GM19438 (cell line): ENCODE results near the gene CDC14B.
"Not testable (repeated sequence)": the region's sequence is repeated elsewhere in the genome, so short reads cannot be mapped to it uniquely, and the experiment has no call there.

ENCODE experiments used
- ATAC-seq: cut with Tn5 transposase; IDR thresholded peaks from one replicate; pipeline ENCODE4 v1.9.1; 2021; ENCODE audit warnings: low read depth; ENCODE audit not compliant: unreplicated experiment

The CDC14B gene

GRCh38 chr9:96596601-96597111, 23.0 kb downstream of the CDC14B start:
- no peak for ATAC-seq

GRCh38 chr9:96587338-96588315, 32.0 kb downstream of the CDC14B start:
- no peak for ATAC-seq

- ATAC-seq, result no peak
Observed at GRCh38 chr9:96585426-96585825, 34.2 kb downstream of the CDC14B start.

GRCh38 chr9:96582199-96582598, 37.4 kb downstream of the CDC14B start:
- ATAC-seq, result not testable (repeated sequence)

- no peak for ATAC-seq
Observed at GRCh38 chr9:96581786-96582185, 37.9 kb downstream of the CDC14B start.

GRCh38 chr9:96581301-96581700, 38.3 kb downstream of the CDC14B start:
- no peak for ATAC-seq

GRCh38 chr9:96574931-96575351, 44.7 kb downstream of the CDC14B start:
- no peak for ATAC-seq

GRCh38 chr9:96574455-96574854, 45.2 kb downstream of the CDC14B start:
- no peak for ATAC-seq

- ATAC-seq, result peak; percentile 37
Observed at GRCh38 chr9:96567203-96567700, 52.4 kb downstream of the CDC14B start.

- peak; percentile 90 for ATAC-seq
Observed at GRCh38 chr9:96566498-96567202, 53.0 kb downstream of the CDC14B start.

- no peak for ATAC-seq
Observed at GRCh38 chr9:96565671-96566497, 53.8 kb downstream of the CDC14B start.

GRCh38 chr9:96564217-96564616, 55.4 kb downstream of the CDC14B start:
- ATAC-seq, result no peak

- ATAC-seq, result no peak
Observed at GRCh38 chr9:96559339-96559943, 60.2 kb downstream of the CDC14B start.

- no peak for ATAC-seq
Observed at GRCh38 chr9:96557921-96558320, 61.7 kb downstream of the CDC14B start.

GRCh38 chr9:96556701-96557461, 62.8 kb downstream of the CDC14B start:
- ATAC-seq, result no peak

GRCh38 chr9:96555567-96556386, 63.9 kb downstream of the CDC14B start:
- ATAC-seq, result no peak

- ATAC-seq, result no peak
Observed at GRCh38 chr9:96554801-96555566, 64.7 kb downstream of the CDC14B start.

GRCh38 chr9:96554326-96554725, 65.3 kb downstream of the CDC14B start:
- no peak for ATAC-seq
